CD4-positive, alpha-beta T cell (primary cell): ENCODE measurements around the gene GALT. TPM values are rescaled to one million over a fixed set of nuclear protein-coding genes. Genes with fewer than 3 reads are reported as not detected.

Experiments used
- ATAC-seq: fragments of 200-7000 bp; cut with Tn5 transposase; one replicate; pipeline ENCODE4 v1.10.0; 2022; ENCODE audit warnings: mild to moderate bottlenecking; ENCODE audit not compliant: poor library complexity
- CTCF ChIA-PET: fragments of 350-600 bp; sonication (Branson Sonifier 250); formaldehyde crosslinking; loops from one replicate; lab custom pipeline; 2021; ENCODE audit warnings: antibody characterized with exemption, inconsistent platforms; lab: Charles Lee
- POLR2A ChIA-PET: fragments of 350-600 bp; sonication (Branson Sonifier 250); formaldehyde crosslinking; loops from one replicate; lab custom pipeline; 2021; ENCODE audit warnings: antibody characterized with exemption, inconsistent platforms; lab: Charles Lee
- DNase-seq, 14 experiments: peaks; one replicate each; pipeline ENCODE4 v3.0.0-alpha.2; 2013 to 2020; ENCODE audit warnings: mixed read lengths in 2 of 14
- H3K27ac ChIP-seq, 2 donors: one replicate each; pipeline versions ENCODE4 v1.5.1 to v1.7.0; 2013; ENCODE audit warnings: low read length in 2 of 2, low read depth in 1 of 2, mild to moderate bottlenecking in 1 of 2
- H3K27me3 ChIP-seq, 2 experiments: 1 replicate in 1 of 2; 2 replicates in 1 of 2; pipeline versions ENCODE4 v1.6.1 to v1.7.0; 2013; ENCODE audit warnings: low read length in 2 of 2, control low read depth in 1 of 2, mild to moderate bottlenecking in 1 of 2, moderate library complexity in 1 of 2; ENCODE audit not compliant: insufficient read depth in 2 of 2, control insufficient read depth in 1 of 2
- H3K36me3 ChIP-seq: one replicate; pipeline ENCODE4 v1.6.1; 2013; ENCODE audit warnings: low read length, control low read depth; ENCODE audit not compliant: insufficient read depth
- H3K4me1 ChIP-seq: one replicate; pipeline ENCODE4 v1.6.1; 2013; ENCODE audit warnings: low read length, control low read depth; ENCODE audit not compliant: insufficient read depth
- H3K4me3 ChIP-seq: one replicate; pipeline ENCODE4 v1.5.1; 2013; ENCODE audit warnings: mild to moderate bottlenecking, low read length, moderate library complexity
- H3K9me3 ChIP-seq, 2 experiments: 1 replicate in 1 of 2; 2 replicates in 1 of 2; pipeline versions ENCODE4 v1.6.1 to v1.7.0; 2013; ENCODE audit warnings: low read length in 2 of 2, mild to moderate bottlenecking in 2 of 2, control low read depth in 1 of 2, moderate library complexity in 1 of 2; ENCODE audit not compliant: control insufficient read depth in 1 of 2, insufficient read depth in 1 of 2
- H3K27ac Mint-ChIP-seq: one replicate; pipeline ENCODE4 v1.8.0; 2020; ENCODE audit warnings: mixed read lengths
- H3K27me3 Mint-ChIP-seq: one replicate; pipeline ENCODE4 v1.8.0; 2021; ENCODE audit warnings: mixed read lengths
- H3K36me3 Mint-ChIP-seq: one replicate; pipeline ENCODE4 v1.8.0; 2021; ENCODE audit warnings: low read depth, mixed read lengths
- H3K4me1 Mint-ChIP-seq: one replicate; pipeline ENCODE4 v1.8.0; 2021; ENCODE audit warnings: low read depth, mixed read lengths
- H3K4me3 Mint-ChIP-seq: one replicate; pipeline ENCODE4 v1.8.0; 2020; ENCODE audit warnings: mild to moderate bottlenecking, mixed read lengths
- H3K9me3 Mint-ChIP-seq: one replicate; pipeline ENCODE4 v1.8.0; 2020; ENCODE audit warnings: mixed read lengths
- CTCF ChIP-seq: fragments of 200-600 bp; IDR thresholded peaks from one replicate; pipeline ENCODE4 v1.8.0; 2022; ENCODE audit warnings: antibody characterized with exemption, mild to moderate bottlenecking
- intact Hi-C, 2 experiments: fragments of 100-400 bp; cut with DNase I in 1 of 2; cut with micrococcal nuclease in 1 of 2; formaldehyde crosslinking; loops; one replicate each; pipeline versions ENCODE4 v1.15.1 to v1.9.0; 2023 to 2025; cut with DNase I, micrococcal nuclease
- total RNA-seq, 174 experiments: library from RNA in 2 of 174; stranded (reverse) in 2 of 174; gene quantifications; one replicate each; pipeline ENCODE4 v1.2.3 and lab custom pipeline; 2021 to 2026

GALT gene
- total RNA-seq, 2 experiments from 2014 or later: 115 TPM

- peak overlapping the region; percentile 44 for H3K27ac Mint-ChIP-seq
- DNase-seq (no peak), ATAC-seq (no peak)
- H3K4me1 Mint-ChIP-seq: peaks cover 57% of the 10 kb centered on the region
- POLR2A ChIA-PET: interaction anchor here (0.6 kb wide), 1 partner anchor 12 kb away, joined by 3 read pairs; no protein-coding TSS in a partner anchor
- CTCF ChIA-PET: no interaction called here
- peaks cover 54% of the 10 kb centered on the region for H3K36me3 Mint-ChIP-seq
- H3K4me3 ChIP-seq: no peak overlapping the region
- no peak overlapping the region for H3K27ac ChIP-seq
- H3K36me3 ChIP-seq: peaks cover 41% of the 10 kb centered on the region
- intact Hi-C loops: no loop called here
- no peaks in the 10 kb centered on the region for H3K9me3 ChIP-seq
- TF ChIP-seq CTCF: no peak
- no peaks in the 10 kb centered on the region for H3K9me3 Mint-ChIP-seq
- peaks cover 59% of the 10 kb centered on the region for H3K4me1 ChIP-seq
- H3K4me3 Mint-ChIP-seq: no peak overlapping the region
- no peaks in the 10 kb centered on the region for H3K27me3 Mint-ChIP-seq
- H3K27me3 ChIP-seq: no peaks in the 10 kb centered on the region
Measured at GRCh38 chr9:34650816-34651215, 4.3 kb downstream of the GALT start.

GRCh38 chr9:34651321-34651720 is 4.8 kb downstream of the GALT start:
- ATAC-seq (no peak), DNase-seq (no peak)
- H3K9me3 Mint-ChIP-seq: no peaks in the 10 kb centered on the region
- no peak for TF ChIP-seq CTCF
- no peak overlapping the region for H3K4me3 Mint-ChIP-seq
- intact Hi-C loops: no loop called here
- H3K9me3 ChIP-seq: no peaks in the 10 kb centered on the region
- H3K27ac Mint-ChIP-seq: peak overlapping the region; percentile 44
- ChIA-PET CTCF (no interaction called here), POLR2A (no interaction called here)
- H3K4me1 Mint-ChIP-seq: peaks cover 53% of the 10 kb centered on the region
- no peak overlapping the region for H3K27ac ChIP-seq
- no peak overlapping the region for H3K4me3 ChIP-seq
- peaks cover 54% of the 10 kb centered on the region for H3K4me1 ChIP-seq
- no peaks in the 10 kb centered on the region for H3K27me3 Mint-ChIP-seq
- H3K27me3 ChIP-seq: no peaks in the 10 kb centered on the region
- peaks cover 53% of the 10 kb centered on the region for H3K36me3 Mint-ChIP-seq
- H3K36me3 ChIP-seq: peaks cover 41% of the 10 kb centered on the region

GRCh38 chr9:34651876-34652601 is 5.6 kb downstream of the GALT start, which contains the start of gene IL11RA:
Gene IL11RA (plus strand): TSS chr9:34652185. CDS start chr9:34655218, 3,033 bp downstream.
- POLR2A ChIA-PET: no interaction called here
- peak in 8 of 14 experiments; percentile 36 to 70 (median 48) for DNase-seq
- H3K4me3 Mint-ChIP-seq: peak within 1 kb of the TSS; percentile 12
- peaks cover 52% of the 10 kb centered on the region for H3K4me1 ChIP-seq
- intact Hi-C loops: no loop called here
- H3K9me3 ChIP-seq: no peaks in the 10 kb centered on the region
- no peaks in the 10 kb centered on the region for H3K9me3 Mint-ChIP-seq
- peaks cover 46% of the 10 kb centered on the region for H3K36me3 Mint-ChIP-seq
- ATAC-seq: peak; percentile 78
- no peaks in the 10 kb centered on the region for H3K27me3 Mint-ChIP-seq
- no peak within 1 kb of the TSS for H3K4me3 ChIP-seq
- H3K4me1 Mint-ChIP-seq: peaks cover 46% of the 10 kb centered on the region
- CTCF ChIA-PET: interaction anchor here (1.0 kb wide), 1 partner anchor 18 kb away, joined by 3 read pairs; no protein-coding TSS in a partner anchor
- TF ChIP-seq CTCF: no peak
- H3K27ac ChIP-seq: no peak within 1 kb of the TSS
- no peaks in the 10 kb centered on the region for H3K27me3 ChIP-seq
- H3K36me3 ChIP-seq: peaks cover 41% of the 10 kb centered on the region
- peak within 1 kb of the TSS; percentile 44 for H3K27ac Mint-ChIP-seq
